ENCODE results near the gene CCDC9. TPM values are rescaled to one million over a fixed set of nuclear protein-coding genes. Genes with fewer than 3 reads are reported as not detected.

CCDC9 gene
- total RNA-seq, 2 experiments from 2014 or later = 24.4 to 27.0 TPM

- peak; percentile 71 for DNase-seq
- POLR2A ChIA-PET = interaction anchor here (0.9 to 1.2 kb wide), 4 partner anchors 14 to 71 kb away, joined by 3 to 4 read pairs (median 4); no protein-coding TSS in a partner anchor
- intact Hi-C loops (cut with micrococcal nuclease) = loop anchor here (2.0 kb wide), 1 partner anchor 16 kb away; the partner anchor contains the start of gene CCDC9
- H3K36me3 Mint-ChIP-seq (ENCODE audit: low read depth) = peaks cover 14% of the 10 kb centered on the region
- no peaks in the 10 kb centered on the region for H3K27me3 Mint-ChIP-seq
- peaks cover 23% of the 10 kb centered on the region for H3K4me1 Mint-ChIP-seq (ENCODE audit: low read depth)
- TF ChIP-seq, protein P1, sequence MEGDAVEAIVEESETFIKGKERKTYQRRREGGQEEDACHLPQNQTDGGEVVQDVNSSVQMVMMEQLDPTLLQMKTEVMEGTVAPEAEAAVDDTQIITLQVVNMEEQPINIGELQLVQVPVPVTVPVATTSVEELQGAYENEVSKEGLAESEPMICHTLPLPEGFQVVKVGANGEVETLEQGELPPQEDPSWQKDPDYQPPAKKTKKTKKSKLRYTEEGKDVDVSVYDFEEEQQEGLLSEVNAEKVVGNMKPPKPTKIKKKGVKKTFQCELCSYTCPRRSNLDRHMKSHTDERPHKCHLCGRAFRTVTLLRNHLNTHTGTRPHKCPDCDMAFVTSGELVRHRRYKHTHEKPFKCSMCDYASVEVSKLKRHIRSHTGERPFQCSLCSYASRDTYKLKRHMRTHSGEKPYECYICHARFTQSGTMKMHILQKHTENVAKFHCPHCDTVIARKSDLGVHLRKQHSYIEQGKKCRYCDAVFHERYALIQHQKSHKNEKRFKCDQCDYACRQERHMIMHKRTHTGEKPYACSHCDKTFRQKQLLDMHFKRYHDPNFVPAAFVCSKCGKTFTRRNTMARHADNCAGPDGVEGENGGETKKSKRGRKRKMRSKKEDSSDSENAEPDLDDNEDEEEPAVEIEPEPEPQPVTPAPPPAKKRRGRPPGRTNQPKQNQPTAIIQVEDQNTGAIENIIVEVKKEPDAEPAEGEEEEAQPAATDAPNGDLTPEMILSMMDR (IDR thresholded peaks at IDR 0.05) = no peak
- H3K9me3 Mint-ChIP-seq = no peaks in the 10 kb centered on the region
- peak overlapping the region; percentile 92 for H3K4me3 Mint-ChIP-seq
- CTCF ChIA-PET = interaction anchor here (0.9 to 1.4 kb wide), 3 partner anchors 12 to 77 kb away, joined by 3 to 5 read pairs (median 3); partner anchors contain the start of gene DHX34
- H3K27ac Mint-ChIP-seq = peak overlapping the region; percentile 87
- no peak for ATAC-seq
Observed at GRCh38 chr19:47272448-47273312, 16.4 kb downstream of the CCDC9 start.

DNA sequence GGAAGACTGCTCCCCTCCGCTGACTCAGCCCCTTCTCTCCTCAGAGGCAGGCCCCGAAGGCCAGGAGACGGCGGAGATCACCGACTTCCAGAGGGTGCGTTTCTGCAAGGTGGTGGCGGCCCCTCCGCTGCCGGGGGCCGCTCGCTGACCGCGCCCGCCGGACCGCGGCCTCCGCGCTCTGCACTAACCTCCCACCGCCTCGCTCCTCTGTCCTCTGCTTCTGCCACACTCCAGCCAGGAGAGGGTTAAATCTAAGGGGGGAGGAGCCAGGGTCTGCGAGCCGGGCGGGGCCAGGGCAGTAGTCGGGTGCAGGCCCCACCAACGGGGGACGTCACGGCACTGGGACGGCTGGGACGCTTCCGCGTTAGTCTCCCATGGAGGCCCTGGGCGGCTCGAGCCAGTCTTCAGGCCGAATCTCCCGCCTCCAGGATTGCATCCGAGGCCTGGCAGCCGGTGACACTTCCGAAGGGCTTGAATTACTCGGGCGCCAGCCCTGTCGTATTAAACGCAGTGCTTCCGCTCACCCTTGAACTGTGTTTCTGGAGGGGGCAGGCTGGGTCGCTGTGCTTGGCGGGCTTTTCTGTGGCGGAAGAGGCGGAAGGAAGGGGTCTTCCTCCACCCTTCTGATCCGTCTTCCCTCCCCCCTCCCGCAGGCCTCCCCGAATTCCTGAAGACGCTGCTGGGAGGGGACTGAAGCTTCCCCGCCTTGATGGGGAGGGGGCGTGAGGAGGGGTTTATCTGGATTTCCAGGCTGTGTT lies 17.2 kb downstream of the CCDC9 start:
- ATAC-seq = peak; percentile 69
- peak; percentile 93 for DNase-seq
- Mint-ChIP-seq H3K4me1 (ENCODE audit: low read depth) (peaks cover 26% of the 10 kb centered on the region), H3K4me3 (peak overlapping the region; percentile 92), H3K9me3 (no peaks in the 10 kb centered on the region), H3K36me3 (ENCODE audit: low read depth) (peaks cover 10% of the 10 kb centered on the region), H3K27me3 (no peaks in the 10 kb centered on the region), H3K27ac (peak overlapping the region; percentile 99)
- CTCF ChIA-PET = interaction anchor here (1.0 to 3.7 kb wide), 3 partner anchors 12 to 29 kb away, joined by 6 to 22 read pairs (median 10); no protein-coding TSS in a partner anchor
- intact Hi-C loops (cut with micrococcal nuclease) = loop anchor here (2.0 kb wide), 1 partner anchor 17 kb away; the partner anchor contains the start of gene CCDC9
- TF ChIP-seq, protein P1 (IDR thresholded peaks at IDR 0.05) = no peak
- POLR2A ChIA-PET = interaction anchor here (1.1 to 3.9 kb wide), 7 partner anchors 9 to 155 kb away, joined by 3 to 33 read pairs (median 4); partner anchors contain the start of gene CCDC9

DNA sequence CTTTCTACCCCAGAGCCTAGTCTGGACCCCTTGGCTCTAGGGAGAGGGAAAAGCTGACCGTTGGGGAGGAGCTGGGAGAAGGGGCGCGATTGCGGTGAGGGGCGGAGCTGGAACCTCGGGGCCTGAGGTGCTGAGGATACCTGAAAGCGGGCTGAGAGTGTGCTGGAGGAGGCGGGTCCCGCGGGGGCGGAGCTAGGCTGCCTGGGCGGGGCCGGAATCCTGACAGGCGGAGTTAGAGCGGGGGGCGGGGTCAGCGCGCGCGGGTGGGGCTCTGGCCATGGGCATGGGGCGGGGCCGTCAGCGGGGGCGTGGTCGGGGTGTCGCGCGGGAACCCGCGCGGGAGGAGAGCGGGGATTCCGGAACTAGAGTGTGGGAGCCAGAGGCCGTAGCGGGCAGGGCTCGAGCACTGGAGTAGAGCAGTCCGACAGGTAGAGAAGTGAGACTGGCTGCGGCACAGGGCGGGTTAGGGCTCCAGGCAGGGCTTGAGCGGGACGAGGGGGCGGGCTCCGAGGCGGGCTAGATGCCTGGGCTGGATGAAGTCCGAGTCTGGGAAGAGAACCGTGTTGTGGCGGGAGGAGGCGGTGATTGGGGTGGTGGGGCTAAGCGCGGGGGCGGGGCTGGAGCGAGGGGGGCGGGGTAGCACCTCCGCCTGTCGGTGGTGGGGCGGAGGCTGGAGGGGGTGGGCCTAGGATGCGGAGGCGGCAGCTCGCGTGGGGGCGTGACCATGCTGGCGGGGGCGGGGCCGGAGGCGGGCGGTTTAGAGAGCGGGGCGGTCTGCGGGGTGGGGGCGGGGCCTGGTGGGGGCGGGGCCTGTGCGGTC lies 18.0 kb downstream of the CCDC9 start, which contains the start of gene INAFM1:
INAFM1 (plus strand) TSS at position 815 of the 820 bp plus-strand sequence. CDS start 35 bp downstream, outside the sequence.
- peak; percentile 80 for ATAC-seq
- DNase-seq = peak; percentile 100
- Mint-ChIP-seq H3K36me3 (ENCODE audit: low read depth) (peaks cover 7% of the 10 kb centered on the region), H3K4me3 (peak within 1 kb of the TSS; percentile 92), H3K9me3 (no peaks in the 10 kb centered on the region), H3K4me1 (ENCODE audit: low read depth) (peaks cover 26% of the 10 kb centered on the region), H3K27me3 (no peaks in the 10 kb centered on the region), H3K27ac (peak within 1 kb of the TSS; percentile 99)
- TF ChIP-seq, protein P1 (IDR thresholded peaks at IDR 0.05) = no peak
- ChIA-PET POLR2A (interaction anchor here (0.7 to 3.9 kb wide), 12 partner anchors 9 to 154 kb away, joined by 3 to 33 read pairs (median 4); partner anchors contain the start of gene CCDC9), CTCF (interaction anchor here (1.0 to 3.7 kb wide), 7 partner anchors 11 to 151 kb away, joined by 3 to 22 read pairs (median 10); no protein-coding TSS in a partner anchor)
- intact Hi-C loops (cut with micrococcal nuclease) = no loop called here

DNA sequence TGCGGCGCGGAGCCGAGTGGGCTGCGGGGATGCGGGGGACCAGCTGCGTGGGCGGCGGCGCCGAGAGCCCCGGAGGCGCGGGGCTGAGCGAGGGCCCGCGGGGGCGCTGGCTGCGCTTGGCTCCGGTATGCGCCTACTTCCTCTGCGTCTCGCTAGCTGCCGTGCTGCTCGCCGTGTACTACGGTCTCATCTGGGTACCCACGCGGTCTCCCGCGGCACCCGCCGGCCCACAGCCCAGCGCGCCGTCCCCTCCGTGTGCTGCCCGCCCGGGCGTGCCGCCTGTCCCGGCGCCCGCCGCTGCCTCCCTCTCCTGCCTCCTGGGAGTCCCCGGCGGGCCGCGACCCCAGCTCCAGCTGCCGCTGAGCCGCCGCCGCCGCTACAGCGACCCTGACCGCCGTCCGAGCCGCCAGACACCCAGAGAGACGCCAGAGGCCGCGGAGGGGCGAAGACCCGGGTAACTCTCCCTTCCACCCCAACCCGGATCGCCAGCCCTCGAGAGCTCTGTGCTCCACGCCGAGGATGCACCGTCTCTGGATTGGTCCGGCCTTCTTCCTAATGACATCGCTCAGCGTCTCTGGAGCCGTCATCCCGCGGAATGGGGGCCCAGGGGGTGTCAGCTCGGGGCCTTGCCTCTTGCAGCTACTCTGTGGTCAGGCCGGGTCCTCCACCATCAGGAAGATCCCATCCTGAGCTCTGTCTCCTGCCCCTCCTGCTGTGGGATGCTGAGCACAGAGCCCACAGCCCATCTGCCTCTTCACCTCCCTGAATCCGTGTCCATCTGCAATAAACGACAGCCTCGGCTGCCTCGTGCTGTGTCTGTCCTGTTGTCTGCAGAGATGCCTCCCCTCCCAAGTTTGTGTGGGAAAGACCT lies 18.8 kb downstream of the CCDC9 start:
- H3K9me3 Mint-ChIP-seq = no peaks in the 10 kb centered on the region
- ChIA-PET POLR2A (interaction anchor here (0.7 to 3.9 kb wide), 12 partner anchors 10 to 162 kb away, joined by 3 to 33 read pairs (median 4); partner anchors contain the start of genes CCDC9 and ZC3H4), CTCF (interaction anchor here (0.9 to 3.7 kb wide), 8 partner anchors 9 to 150 kb away, joined by 3 to 22 read pairs (median 10); no protein-coding TSS in a partner anchor)
- peak overlapping the region; percentile 58 for H3K4me3 Mint-ChIP-seq
- DNase-seq (peak; percentile 26), ATAC-seq (peak; percentile 8)
- peaks cover 26% of the 10 kb centered on the region for H3K4me1 Mint-ChIP-seq (ENCODE audit: low read depth)
- peak overlapping the region; percentile 48 for H3K27ac Mint-ChIP-seq
- TF ChIP-seq, protein P1 (IDR thresholded peaks at IDR 0.05) = no peak
- intact Hi-C loops (cut with micrococcal nuclease) = no loop called here
- H3K36me3 Mint-ChIP-seq (ENCODE audit: low read depth) = peaks cover 10% of the 10 kb centered on the region
- H3K27me3 Mint-ChIP-seq = no peaks in the 10 kb centered on the region
